GM23248 (cell line): ENCODE measurements around the gene MAEL.

Source experiments
- EZH2 ChIP-seq: fragments of 200-600 bp; sonication (generic); IDR thresholded peaks from 2 replicates; pipeline ENCODE4 v1.6.1; 2018; ENCODE audit warnings: antibody characterized with exemption, mild to moderate bottlenecking; ENCODE audit not compliant: insufficient read depth, poor library complexity, severe bottlenecking
- EZH2phosphoT487 ChIP-seq: fragments of 200-600 bp; sonication (generic); IDR thresholded peaks from 2 replicates; pipeline ENCODE4 v1.6.1; 2018; ENCODE audit warnings: antibody characterized with exemption, moderate library complexity, mild to moderate bottlenecking, low read depth; ENCODE audit not compliant: insufficient read depth

DNA sequence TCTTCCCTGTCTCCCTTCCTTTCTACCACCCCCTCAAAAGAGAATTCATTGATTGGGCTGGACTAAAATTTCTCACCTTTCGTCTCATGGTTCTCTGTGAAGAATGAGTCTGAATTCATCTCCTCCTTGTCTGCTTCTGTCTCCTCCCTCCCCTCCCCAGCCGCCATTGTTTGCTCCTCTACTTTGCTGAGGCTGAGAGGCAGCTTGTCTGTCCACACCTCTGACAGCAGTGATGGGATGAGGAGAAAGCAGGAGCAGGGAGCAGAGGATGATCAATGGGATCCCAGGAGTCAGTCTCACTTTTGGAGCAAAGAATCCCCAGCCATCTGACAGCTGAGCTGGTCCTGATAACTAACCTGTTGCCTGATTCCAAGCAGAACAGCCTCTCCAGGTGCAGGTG lies 16.3 kb upstream of the MAEL start:
- no peak for TF ChIP-seq EZH2
- no peak for TF ChIP-seq EZH2phosphoT487
